Duodenal mucosa (tissue), 2 donors: ENCODE results near the gene PAH.
A peak's percentile ranks its signal among the peaks of the same experiment; 100 is the strongest.

Experiments used
- H3K27ac ChIP-seq: one replicate; pipeline ENCODE4 v1.7.0; 2013; ENCODE audit warnings: low read depth, low read length
- H3K27me3 ChIP-seq, 2 donors: one replicate each; pipeline ENCODE4 v1.7.0; 2013; ENCODE audit warnings: low read length in 2 of 2, control low read depth in 1 of 2; ENCODE audit not compliant: insufficient read depth in 2 of 2, control insufficient read depth in 1 of 2
- H3K36me3 ChIP-seq, 2 donors: one replicate each; pipeline ENCODE4 v1.7.0; 2013; ENCODE audit warnings: low read length in 2 of 2, control low read depth in 1 of 2; ENCODE audit not compliant: insufficient read depth in 2 of 2, control insufficient read depth in 1 of 2
- H3K4me1 ChIP-seq, 2 donors: one replicate each; pipeline ENCODE4 v1.7.0; 2013; ENCODE audit warnings: low read length in 2 of 2, control low read depth in 1 of 2; ENCODE audit not compliant: insufficient read depth in 2 of 2, control insufficient read depth in 1 of 2
- H3K4me3 ChIP-seq, 2 donors: one replicate each; pipeline ENCODE4 v1.7.0; 2013; ENCODE audit warnings: low read length in 2 of 2, low read depth in 1 of 2
- H3K9ac ChIP-seq, 2 donors: one replicate each; pipeline ENCODE4 v1.7.0; 2013; ENCODE audit warnings: low read length in 2 of 2, low read depth in 1 of 2
- H3K9me3 ChIP-seq, 2 donors: one replicate each; pipeline ENCODE4 v1.7.0; 2013; ENCODE audit warnings: low read length in 2 of 2, control low read depth in 1 of 2; ENCODE audit not compliant: control insufficient read depth in 1 of 2

Gene PAH

GRCh38 chr12:102917026-102917787 lies at the start of gene PAH:
Gene PAH, minus strand, starts transcription at chr12:102917244. Its CDS starts 114 bp downstream, at chr12:102917130.
- Histone ChIP-seq H3K27ac (no peak within 1 kb of the TSS), H3K4me3 (peak within 1 kb of the TSS; percentile 54 to 60), H3K36me3 (no peaks in the 10 kb centered on the region), H3K9me3 (no peaks in the 10 kb centered on the region), H3K27me3 (peaks cover 0 to 12% of the 10 kb centered on the region in 2 donors), H3K4me1 (peaks cover 0 to 9% of the 10 kb centered on the region in 2 donors), H3K9ac (peak within 1 kb of the TSS in 1 of 2 donors; percentile 39)

- no peak overlapping the region for H3K4me3 ChIP-seq
- H3K9ac ChIP-seq: no peak overlapping the region
- H3K9me3 ChIP-seq: peaks cover 0 to 4% of the 10 kb centered on the region in 2 donors
- H3K27me3 ChIP-seq: peaks cover 61 to 64% of the 10 kb centered on the region in 2 donors
- no peaks in the 10 kb centered on the region for H3K36me3 ChIP-seq
- H3K4me1 ChIP-seq: no peaks in the 10 kb centered on the region
- no peak overlapping the region for H3K27ac ChIP-seq
These were observed 49.3 kb upstream of the PAH start for GRCh38 chr12:102966200-102966863.

- H3K27ac ChIP-seq: no peak overlapping the region
- H3K27me3 ChIP-seq: peaks cover 66 to 69% of the 10 kb centered on the region in 2 donors
- no peaks in the 10 kb centered on the region for H3K36me3 ChIP-seq
- no peak overlapping the region for H3K9ac ChIP-seq
- peaks cover 0 to 4% of the 10 kb centered on the region in 2 donors for H3K9me3 ChIP-seq
- no peak overlapping the region for H3K4me3 ChIP-seq
- H3K4me1 ChIP-seq: no peaks in the 10 kb centered on the region
These were observed 48.5 kb upstream of the PAH start for GRCh38 chr12:102965281-102966155.

GRCh38 chr12:102964872-102965271 lies 47.8 kb upstream of the PAH start:
- H3K4me1 ChIP-seq: no peaks in the 10 kb centered on the region
- H3K27ac ChIP-seq: no peak overlapping the region
- peaks cover 0 to 4% of the 10 kb centered on the region in 2 donors for H3K9me3 ChIP-seq
- H3K4me3 ChIP-seq: no peak overlapping the region
- no peak overlapping the region for H3K9ac ChIP-seq
- H3K27me3 ChIP-seq: peaks cover 67 to 72% of the 10 kb centered on the region in 2 donors
- no peaks in the 10 kb centered on the region for H3K36me3 ChIP-seq

GRCh38 chr12:102963796-102964195 lies 46.8 kb upstream of the PAH start:
- no peaks in the 10 kb centered on the region for H3K36me3 ChIP-seq
- peaks cover 0 to under 1% of the 10 kb centered on the region in 2 donors for H3K4me1 ChIP-seq
- H3K27me3 ChIP-seq: peaks cover 75 to 82% of the 10 kb centered on the region in 2 donors
- H3K9ac ChIP-seq: no peak overlapping the region
- H3K9me3 ChIP-seq: peaks cover 0 to 4% of the 10 kb centered on the region in 2 donors
- no peak overlapping the region for H3K4me3 ChIP-seq
- no peak overlapping the region for H3K27ac ChIP-seq

GRCh38 chr12:102962986-102963385 lies 45.9 kb upstream of the PAH start:
- no peak overlapping the region for H3K4me3 ChIP-seq
- peaks cover 73 to 87% of the 10 kb centered on the region in 2 donors for H3K27me3 ChIP-seq
- H3K9ac ChIP-seq: no peak overlapping the region
- no peak overlapping the region for H3K27ac ChIP-seq
- H3K9me3 ChIP-seq: peaks cover 0 to 4% of the 10 kb centered on the region in 2 donors
- peaks cover 0 to 5% of the 10 kb centered on the region in 2 donors for H3K4me1 ChIP-seq
- H3K36me3 ChIP-seq: no peaks in the 10 kb centered on the region

- Histone ChIP-seq H3K27me3 (peaks cover 73 to 87% of the 10 kb centered on the region in 2 donors), H3K9me3 (peaks cover 0 to 4% of the 10 kb centered on the region in 2 donors), H3K27ac (no peak overlapping the region), H3K36me3 (no peaks in the 10 kb centered on the region), H3K4me1 (peaks cover 0 to 9% of the 10 kb centered on the region in 2 donors), H3K9ac (no peak overlapping the region), H3K4me3 (no peak overlapping the region)
These were observed 45.5 kb upstream of the PAH start for GRCh38 chr12:102962532-102962931.

- Histone ChIP-seq H3K36me3 (no peaks in the 10 kb centered on the region), H3K27ac (no peak overlapping the region), H3K4me3 (no peak overlapping the region), H3K9me3 (peaks cover 0 to 4% of the 10 kb centered on the region in 2 donors), H3K4me1 (peaks cover 0 to 9% of the 10 kb centered on the region in 2 donors), H3K27me3 (peaks cover 73 to 86% of the 10 kb centered on the region in 2 donors), H3K9ac (no peak overlapping the region)
These were observed 44.4 kb upstream of the PAH start for GRCh38 chr12:102961466-102961855.

GRCh38 chr12:102960766-102961465 lies 43.9 kb upstream of the PAH start:
- Histone ChIP-seq H3K9me3 (peaks cover 0 to 4% of the 10 kb centered on the region in 2 donors), H3K27ac (no peak overlapping the region), H3K4me3 (no peak overlapping the region), H3K27me3 (peaks cover 72 to 86% of the 10 kb centered on the region in 2 donors), H3K9ac (no peak overlapping the region), H3K4me1 (peaks cover 0 to 9% of the 10 kb centered on the region in 2 donors), H3K36me3 (no peaks in the 10 kb centered on the region)
